ENCODE measurements around the gene CRISPLD2. TPM values are rescaled to one million over a fixed set of nuclear protein-coding genes. Genes with fewer than 3 reads are reported as not detected.

Gene CRISPLD2
- total RNA-seq, 1 experiment from 2014 or later = 2.0 TPM

GRCh38 chr16:84789431-84789830 lies 30.4 kb upstream of the CRISPLD2 start:
- H3K27me3 ChIP-seq (ENCODE audit: control insufficient read depth, insufficient read depth, low read length) = no peaks in the 10 kb centered on the region
- no peak overlapping the region for H3K4me3 ChIP-seq (ENCODE audit: insufficient read depth, low read depth, low read length)
- no peaks in the 10 kb centered on the region for H3K36me3 ChIP-seq (replicated peaks; ENCODE audit: control insufficient read depth, insufficient read depth, low read length)
- no peak for DNase-seq

GRCh38 chr16:84790301-84790700 lies 29.5 kb upstream of the CRISPLD2 start:
- H3K27me3 ChIP-seq (ENCODE audit: control insufficient read depth, insufficient read depth, low read length) = no peaks in the 10 kb centered on the region
- no peak overlapping the region for H3K4me3 ChIP-seq (ENCODE audit: insufficient read depth, low read depth, low read length)
- no peak for DNase-seq
- H3K36me3 ChIP-seq (replicated peaks; ENCODE audit: control insufficient read depth, insufficient read depth, low read length) = no peaks in the 10 kb centered on the region

GRCh38 chr16:84791088-84791487 lies 28.7 kb upstream of the CRISPLD2 start:
- no peak for DNase-seq
- Histone ChIP-seq H3K36me3 (replicated peaks; ENCODE audit: control insufficient read depth, insufficient read depth, low read length) (no peaks in the 10 kb centered on the region), H3K27me3 (ENCODE audit: control insufficient read depth, insufficient read depth, low read length) (no peaks in the 10 kb centered on the region), H3K4me3 (ENCODE audit: insufficient read depth, low read depth, low read length) (no peak overlapping the region)

- H3K36me3 ChIP-seq (replicated peaks; ENCODE audit: control insufficient read depth, insufficient read depth, low read length) = no peaks in the 10 kb centered on the region
- H3K4me3 ChIP-seq (ENCODE audit: insufficient read depth, low read depth, low read length) = no peak overlapping the region
- DNase-seq = no peak
- no peaks in the 10 kb centered on the region for H3K27me3 ChIP-seq (ENCODE audit: control insufficient read depth, insufficient read depth, low read length)
These were observed 28.3 kb upstream of the CRISPLD2 start for GRCh38 chr16:84791501-84791900.

- DNase-seq = no peak
- H3K4me3 ChIP-seq (ENCODE audit: insufficient read depth, low read depth, low read length) = no peak overlapping the region
- no peaks in the 10 kb centered on the region for H3K27me3 ChIP-seq (ENCODE audit: control insufficient read depth, insufficient read depth, low read length)
- H3K36me3 ChIP-seq (replicated peaks; ENCODE audit: control insufficient read depth, insufficient read depth, low read length) = no peaks in the 10 kb centered on the region
These were observed 25.6 kb upstream of the CRISPLD2 start for GRCh38 chr16:84794186-84794585.

- Histone ChIP-seq H3K27me3 (ENCODE audit: control insufficient read depth, insufficient read depth, low read length) (no peaks in the 10 kb centered on the region), H3K4me3 (ENCODE audit: insufficient read depth, low read depth, low read length) (no peak overlapping the region), H3K36me3 (replicated peaks; ENCODE audit: control insufficient read depth, insufficient read depth, low read length) (no peaks in the 10 kb centered on the region)
- DNase-seq = no peak
These were observed 25.2 kb upstream of the CRISPLD2 start for GRCh38 chr16:84794626-84795025.

- Histone ChIP-seq H3K27me3 (ENCODE audit: control insufficient read depth, insufficient read depth, low read length) (no peaks in the 10 kb centered on the region), H3K4me3 (ENCODE audit: insufficient read depth, low read depth, low read length) (no peak overlapping the region), H3K36me3 (replicated peaks; ENCODE audit: control insufficient read depth, insufficient read depth, low read length) (no peaks in the 10 kb centered on the region)
- no peak for DNase-seq
These were observed 24.3 kb upstream of the CRISPLD2 start for GRCh38 chr16:84795329-84796053.

GRCh38 chr16:84800158-84800978 lies 19.4 kb upstream of the CRISPLD2 start:
- no peak overlapping the region for H3K4me3 ChIP-seq (ENCODE audit: insufficient read depth, low read depth, low read length)

GRCh38 chr16:84803146-84803545 lies 16.6 kb upstream of the CRISPLD2 start:
- H3K27me3 ChIP-seq (ENCODE audit: control insufficient read depth, insufficient read depth, low read length) = no peaks in the 10 kb centered on the region
- peak; percentile 69 for DNase-seq
- H3K36me3 ChIP-seq (replicated peaks; ENCODE audit: control insufficient read depth, insufficient read depth, low read length) = no peaks in the 10 kb centered on the region
- H3K4me3 ChIP-seq (ENCODE audit: insufficient read depth, low read depth, low read length) = no peak overlapping the region

More at GRCh38 chr16:84800158-84800978, 19.4 kb upstream of the CRISPLD2 start:
- no peaks in the 10 kb centered on the region for H3K27me3 ChIP-seq (ENCODE audit: control insufficient read depth, insufficient read depth, low read length)
- no peak for DNase-seq
- no peaks in the 10 kb centered on the region for H3K36me3 ChIP-seq (replicated peaks; ENCODE audit: control insufficient read depth, insufficient read depth, low read length)

- DNase-seq = peak; percentile 34
- no peak overlapping the region for H3K4me3 ChIP-seq (ENCODE audit: insufficient read depth, low read depth, low read length)
- H3K36me3 ChIP-seq (replicated peaks; ENCODE audit: control insufficient read depth, insufficient read depth, low read length) = no peaks in the 10 kb centered on the region
- no peaks in the 10 kb centered on the region for H3K27me3 ChIP-seq (ENCODE audit: control insufficient read depth, insufficient read depth, low read length)
These were observed 15.5 kb upstream of the CRISPLD2 start for GRCh38 chr16:84804326-84804725.

GRCh38 chr16:84806256-84806889 lies 13.4 kb upstream of the CRISPLD2 start:
- DNase-seq = peak; percentile 41
- no peaks in the 10 kb centered on the region for H3K36me3 ChIP-seq (replicated peaks; ENCODE audit: control insufficient read depth, insufficient read depth, low read length)
- no peaks in the 10 kb centered on the region; the same call in 1 of the 2 replicates for H3K27me3 ChIP-seq (ENCODE audit: control insufficient read depth, insufficient read depth, low read length)
- no peak overlapping the region for H3K4me3 ChIP-seq (ENCODE audit: insufficient read depth, low read depth, low read length)

GRCh38 chr16:84806890-84807258 lies 12.9 kb upstream of the CRISPLD2 start:
- H3K36me3 ChIP-seq (replicated peaks; ENCODE audit: control insufficient read depth, insufficient read depth, low read length) = no peaks in the 10 kb centered on the region
- no peak overlapping the region for H3K4me3 ChIP-seq (ENCODE audit: insufficient read depth, low read depth, low read length)
- no peak for DNase-seq
- no peaks in the 10 kb centered on the region; the same call in 1 of the 2 replicates for H3K27me3 ChIP-seq (ENCODE audit: control insufficient read depth, insufficient read depth, low read length)

- Histone ChIP-seq H3K4me3 (ENCODE audit: insufficient read depth, low read depth, low read length) (no peak overlapping the region), H3K27me3 (ENCODE audit: control insufficient read depth, insufficient read depth, low read length) (no peaks in the 10 kb centered on the region; the same call in 1 of the 2 replicates), H3K36me3 (replicated peaks; ENCODE audit: control insufficient read depth, insufficient read depth, low read length) (no peaks in the 10 kb centered on the region)
- no peak for DNase-seq
These were observed 12.0 kb upstream of the CRISPLD2 start for GRCh38 chr16:84807776-84808175.

- H3K4me3 ChIP-seq (ENCODE audit: insufficient read depth, low read depth, low read length) = no peak overlapping the region
- no peaks in the 10 kb centered on the region; the same call in 1 of the 2 replicates for H3K27me3 ChIP-seq (ENCODE audit: control insufficient read depth, insufficient read depth, low read length)
- no peaks in the 10 kb centered on the region for H3K36me3 ChIP-seq (replicated peaks; ENCODE audit: control insufficient read depth, insufficient read depth, low read length)
- no peak for DNase-seq
These were observed 11.0 kb upstream of the CRISPLD2 start for GRCh38 chr16:84808826-84809225.

Data from H7 (cell line).